HG03565 (cell line): ENCODE results near the gene CA4.

Experiments
- ATAC-seq: cut with Tn5 transposase; IDR thresholded peaks from one replicate; pipeline ENCODE4 v1.9.1; 2021; ENCODE audit warnings: mild to moderate bottlenecking, moderate library complexity; ENCODE audit not compliant: unreplicated experiment

CA4 gene

GRCh38 chr17:60154616-60155426 lies 5.0 kb downstream of the CA4 start:
- ATAC-seq, result no peak

DNA sequence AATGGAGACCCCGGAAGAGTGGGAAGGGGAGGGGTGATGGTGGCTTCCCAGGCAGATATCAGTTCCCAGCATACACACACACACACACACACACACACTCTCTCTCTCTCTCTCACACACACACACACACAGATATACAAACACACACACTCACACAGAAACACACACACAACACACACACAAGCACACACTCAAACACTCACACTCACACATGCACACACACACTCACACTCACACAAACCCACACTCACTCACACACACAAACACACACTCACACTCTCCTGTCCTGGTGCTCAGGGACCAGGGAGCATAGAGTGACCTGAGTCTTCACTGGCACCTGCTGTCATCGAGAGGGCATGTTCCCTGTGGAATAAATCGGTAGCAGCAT lies 5.6 kb downstream of the CA4 start:
- ATAC-seq, result no peak

GRCh38 chr17:60155815-60156214 lies 6.0 kb downstream of the CA4 start:
- ATAC-seq, result no peak

DNA sequence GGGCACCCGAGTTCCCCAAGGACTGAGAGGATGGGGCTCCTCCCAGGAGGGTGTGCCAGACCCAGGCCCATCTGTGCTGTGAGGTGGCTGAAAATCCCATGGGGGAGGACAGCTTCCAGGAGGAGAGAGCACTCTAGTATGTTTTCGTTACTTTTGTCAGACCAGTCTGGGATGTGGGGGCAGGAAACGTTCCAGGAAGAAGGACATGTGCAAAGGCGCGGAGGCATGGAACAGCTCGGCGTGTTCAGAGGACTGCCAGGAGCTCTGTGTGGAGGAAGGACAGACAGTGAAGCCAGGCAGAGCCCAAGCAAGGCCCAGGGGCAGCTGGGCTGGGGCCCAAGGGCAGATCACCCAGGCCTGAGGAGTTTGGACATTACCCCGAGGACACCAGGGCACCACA lies 7.0 kb downstream of the CA4 start:
- ATAC-seq, result no peak

GRCh38 chr17:60157487-60158040 lies 7.8 kb downstream of the CA4 start:
- ATAC-seq, result no peak

DNA sequence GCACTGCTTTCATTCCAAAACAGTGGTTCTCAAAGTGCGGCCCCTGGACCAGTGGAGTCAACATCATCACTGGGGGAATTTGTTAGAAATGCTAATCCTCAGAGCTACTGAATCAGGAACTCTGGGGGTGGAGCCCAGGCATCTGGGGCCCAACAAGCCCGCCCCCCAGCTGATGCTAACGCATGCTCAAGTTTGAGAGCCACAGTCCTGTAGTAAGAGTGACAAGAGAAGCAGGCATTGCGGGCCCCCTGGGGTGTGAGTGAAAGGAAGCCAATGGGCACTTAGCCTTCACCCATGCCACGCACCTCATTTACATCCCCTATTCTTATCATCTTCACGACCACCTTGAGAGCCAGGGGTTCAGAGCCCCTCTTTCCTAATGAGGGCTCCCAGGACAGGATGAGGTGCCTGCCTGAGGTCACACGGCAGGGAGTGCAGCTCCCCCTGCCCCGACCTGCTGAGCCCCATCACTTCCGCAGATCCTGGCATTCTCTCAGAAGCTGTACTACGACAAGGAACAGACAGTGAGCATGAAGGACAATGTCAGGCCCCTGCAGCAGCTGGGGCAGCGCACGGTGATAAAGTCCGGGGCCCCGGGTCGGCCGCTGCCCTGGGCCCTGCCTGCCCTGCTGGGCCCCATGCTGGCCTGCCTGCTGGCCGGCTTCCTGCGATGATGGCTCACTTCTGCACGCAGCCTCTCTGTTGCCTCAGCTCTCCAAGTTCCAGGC lies 9.1 kb downstream of the CA4 start:
- ATAC-seq, result no peak

- no peak for ATAC-seq
Measured at GRCh38 chr17:60159479-60159866, 9.7 kb downstream of the CA4 start.

GRCh38 chr17:60160829-60161501 lies 11.2 kb downstream of the CA4 start:
- ATAC-seq, result no peak

DNA sequence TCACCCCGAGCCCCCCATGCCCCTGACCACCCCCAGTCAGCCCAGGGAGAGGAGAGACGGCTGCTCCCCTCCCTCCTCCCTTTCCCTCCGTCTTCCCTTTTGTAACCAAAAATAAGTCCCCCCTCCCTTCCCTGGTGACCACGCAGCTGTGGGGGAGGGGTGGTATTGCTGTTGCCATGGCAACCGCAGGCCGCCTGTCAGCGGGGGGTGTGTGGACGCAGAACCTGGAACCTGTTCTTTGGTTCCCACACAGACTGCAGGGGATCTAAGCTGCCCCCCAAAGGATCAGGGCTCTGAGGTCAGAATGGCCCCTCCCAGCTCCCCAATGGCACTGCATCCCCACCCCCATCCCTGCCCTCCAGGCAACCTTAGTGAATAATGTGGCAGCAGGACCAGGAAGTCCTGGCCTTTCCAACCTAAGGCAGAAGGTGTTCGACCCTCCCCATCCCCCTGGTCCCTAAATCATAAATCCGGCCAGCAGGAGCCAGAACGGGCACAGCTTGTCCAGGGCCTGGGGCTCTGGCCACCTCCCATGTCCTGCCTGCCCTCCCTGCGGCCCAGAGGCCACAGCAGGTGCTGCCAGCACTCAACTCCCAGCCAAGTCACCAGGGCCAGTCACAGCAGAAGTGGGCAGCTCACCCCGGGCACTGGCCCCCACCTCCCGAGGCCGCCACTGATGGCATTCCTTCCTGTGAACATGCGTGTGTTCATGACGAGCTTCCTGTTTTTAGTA lies 12.0 kb downstream of the CA4 start:
- no peak for ATAC-seq

GRCh38 chr17:60163108-60163784 lies 13.5 kb downstream of the CA4 start:
- ATAC-seq, result no peak

- no peak for ATAC-seq
Measured at GRCh38 chr17:60164164-60164563, 14.4 kb downstream of the CA4 start.

GRCh38 chr17:60164697-60165096 lies 14.9 kb downstream of the CA4 start:
- no peak for ATAC-seq

DNA sequence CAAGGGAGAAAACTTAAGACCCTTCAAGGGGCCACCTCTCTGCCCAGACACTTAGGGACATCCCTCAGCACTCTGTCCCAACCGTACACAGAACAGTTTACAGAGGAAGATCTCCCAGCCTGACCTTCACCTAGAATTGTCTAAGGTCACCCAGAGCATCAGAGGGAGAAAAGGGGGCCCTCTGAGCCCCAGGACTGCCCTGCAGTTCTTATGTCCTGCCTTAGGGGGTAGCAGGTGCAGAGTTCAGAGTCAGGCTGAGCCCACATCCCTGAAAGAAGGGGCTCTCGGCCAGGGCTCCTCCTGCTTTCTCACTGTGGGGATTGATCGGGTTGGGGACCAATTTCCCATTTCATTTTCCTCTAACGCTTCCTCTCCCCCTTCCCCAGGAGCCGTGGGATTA lies 15.4 kb downstream of the CA4 start:
- no peak for ATAC-seq

GRCh38 chr17:60165971-60166370 lies 16.2 kb downstream of the CA4 start:
- no peak for ATAC-seq

- no peak for ATAC-seq
Measured at GRCh38 chr17:60167065-60167741, 17.4 kb downstream of the CA4 start.

- no peak for ATAC-seq
Measured at GRCh38 chr17:60168654-60169053, 18.9 kb downstream of the CA4 start.

DNA sequence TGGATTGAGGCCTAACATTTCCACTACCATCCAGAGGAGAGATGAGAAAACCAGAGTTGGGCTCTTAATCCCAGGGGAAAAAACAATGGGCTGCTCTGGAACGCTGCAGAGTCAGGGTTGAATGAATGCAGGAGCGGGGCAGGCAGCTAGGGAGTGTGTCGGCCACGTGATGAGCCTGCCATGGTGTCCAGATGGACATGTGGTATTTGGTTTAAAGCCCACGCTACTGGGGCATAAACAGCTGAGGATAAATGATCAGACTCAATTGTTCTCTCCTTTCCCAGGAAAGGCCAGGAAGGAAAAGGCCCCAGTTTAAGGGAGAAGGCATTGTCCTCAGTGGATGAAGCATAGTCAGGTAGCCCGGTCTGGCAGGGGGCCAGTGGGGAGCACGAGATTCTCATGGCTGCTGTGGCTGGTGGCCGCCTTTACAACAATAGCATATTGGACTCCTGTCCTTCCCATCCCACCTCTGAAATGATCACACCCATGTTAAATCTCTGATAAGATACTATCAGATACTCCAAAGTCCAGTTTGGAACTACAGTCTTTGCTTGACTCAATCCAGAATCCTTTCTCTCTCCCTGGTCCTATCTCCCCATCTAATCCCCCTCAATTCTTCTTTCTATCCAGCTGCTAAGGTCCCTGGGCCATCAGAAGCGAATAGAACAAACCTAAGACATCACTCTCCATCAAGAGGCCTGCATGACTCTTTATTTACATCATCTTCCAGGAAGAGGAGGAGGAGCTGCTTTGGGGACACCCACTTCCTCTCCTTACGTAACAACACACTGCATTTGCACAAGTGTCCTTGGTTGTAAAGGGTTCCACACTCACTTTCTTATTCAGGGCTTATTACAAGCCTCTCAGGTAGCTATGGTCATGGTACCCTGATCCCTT lies 20.4 kb downstream of the CA4 start:
- ATAC-seq, result no peak

- ATAC-seq, result no peak
Measured at GRCh38 chr17:60170835-60171752, 21.3 kb downstream of the CA4 start.
